Measurements from ENCODE around the gene SIT1.
"Not testable (repeated sequence)": the region's sequence is repeated elsewhere in the genome, so short reads cannot be mapped to it uniquely, and the experiment has no call there.

The SIT1 gene

DNA sequence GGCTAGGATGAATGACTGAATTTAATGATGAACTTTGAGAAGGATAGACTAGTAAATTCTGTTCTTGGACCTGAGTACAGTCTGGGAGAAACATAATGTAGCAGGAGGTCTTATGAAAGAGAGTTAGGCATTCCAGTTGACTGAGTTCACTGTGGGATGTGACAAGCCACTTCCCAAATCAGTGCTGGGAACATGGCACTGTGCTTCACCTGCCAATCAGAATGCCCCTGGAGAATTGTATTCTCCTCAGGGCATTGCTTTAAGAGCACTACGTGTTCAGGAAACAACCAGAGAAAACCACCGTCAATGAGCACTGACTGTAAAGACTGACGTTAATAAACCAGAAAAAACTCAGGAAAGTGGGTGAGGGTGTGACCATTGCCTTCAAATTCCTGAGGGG is 8.6 kb upstream of the SIT1 start:
- DNase-seq (ENCODE audit: low spot score) = peak; percentile 47

GRCh38 chr9:35658968-35659220 is 8.2 kb upstream of the SIT1 start:
- DNase-seq (ENCODE audit: low spot score) = peak; percentile 58

GRCh38 chr9:35658137-35658967 is 7.6 kb upstream of the SIT1 start, which contains the start of gene CCDC107:
Gene CCDC107 (plus strand): TSS chr9:35658292. CDS start chr9:35658380, 88 bp downstream.
- peak; percentile 97 for DNase-seq (ENCODE audit: low spot score)

DNA sequence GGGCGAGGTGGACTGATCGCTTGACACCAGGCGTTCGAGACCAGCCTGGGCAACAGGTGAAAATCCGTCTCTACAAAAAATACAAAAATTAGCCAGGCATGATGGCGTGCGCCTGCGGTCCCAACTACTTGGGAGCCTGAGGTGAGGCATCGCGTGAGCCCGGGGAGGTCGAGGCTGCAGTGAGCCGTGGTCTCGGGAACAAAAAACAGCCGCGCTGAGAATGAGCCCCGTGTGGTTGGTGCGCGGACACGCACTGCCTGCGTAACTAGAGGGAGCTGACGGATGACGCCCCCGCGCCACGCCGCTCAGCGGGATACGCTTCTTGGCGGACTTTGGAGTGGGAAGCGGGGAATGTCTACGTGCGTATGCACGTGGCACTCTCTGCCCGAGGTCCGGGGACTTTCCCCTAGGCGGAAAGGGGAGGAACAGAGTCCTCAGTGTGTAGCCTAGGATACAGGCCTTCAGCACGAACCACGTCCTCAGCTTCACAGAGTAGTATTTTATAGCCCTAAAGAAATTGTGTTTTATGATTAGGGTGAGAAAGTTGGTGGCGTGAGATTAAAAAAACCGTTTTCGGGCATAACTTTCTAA is 6.9 kb upstream of the SIT1 start, which contains the start of gene RMRP:
RMRP (minus strand) TSS at position 474 of the 591 bp plus-strand sequence.
- peak; percentile 95 for DNase-seq (ENCODE audit: low spot score)

- DNase-seq (ENCODE audit: low spot score) = no peak
These were observed 6.3 kb upstream of the SIT1 start for GRCh38 chr9:35656831-35657545.

DNA sequence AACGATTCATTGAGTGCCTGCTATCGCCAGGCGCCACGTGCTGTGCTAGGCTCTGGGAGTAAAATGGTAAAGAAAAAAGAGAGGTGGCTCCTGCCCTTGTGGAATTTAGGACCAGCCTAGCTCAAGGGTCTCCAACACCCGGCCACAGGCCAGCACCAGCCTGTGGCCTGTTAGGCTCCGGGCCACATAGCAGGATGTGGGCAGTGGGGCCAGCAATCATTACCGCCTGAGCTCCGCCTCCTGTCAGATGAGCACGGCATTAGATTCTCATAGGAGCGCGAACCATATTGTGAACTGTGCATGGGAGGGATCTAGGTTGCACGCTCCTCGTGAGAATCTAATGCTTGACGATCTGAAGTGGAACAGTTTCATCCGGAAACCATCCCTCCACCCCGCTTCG is 5.6 kb upstream of the SIT1 start:
- DNase-seq (ENCODE audit: low spot score) = no peak

DNA sequence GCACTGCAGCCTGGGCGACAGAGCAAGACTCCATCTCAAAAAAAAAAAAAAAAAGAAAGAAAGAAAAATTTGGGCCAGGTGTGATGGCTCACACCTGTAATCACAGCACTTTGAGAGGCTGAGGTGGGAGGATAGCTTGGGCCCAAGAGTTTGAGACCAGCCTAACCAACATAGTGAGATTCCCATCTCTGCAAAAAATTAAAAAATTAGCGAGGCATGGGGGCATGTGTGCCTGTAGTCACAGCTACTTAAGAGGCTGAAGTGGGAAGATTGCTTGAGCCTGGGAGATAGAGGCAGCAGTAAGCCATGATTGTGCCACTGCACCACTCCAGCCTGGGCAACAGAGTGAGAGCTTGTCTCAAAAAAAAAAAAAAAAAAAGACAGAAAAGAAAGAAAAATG is 2.9 kb upstream of the SIT1 start:
- DNase-seq (ENCODE audit: low spot score) = no peak

DNA sequence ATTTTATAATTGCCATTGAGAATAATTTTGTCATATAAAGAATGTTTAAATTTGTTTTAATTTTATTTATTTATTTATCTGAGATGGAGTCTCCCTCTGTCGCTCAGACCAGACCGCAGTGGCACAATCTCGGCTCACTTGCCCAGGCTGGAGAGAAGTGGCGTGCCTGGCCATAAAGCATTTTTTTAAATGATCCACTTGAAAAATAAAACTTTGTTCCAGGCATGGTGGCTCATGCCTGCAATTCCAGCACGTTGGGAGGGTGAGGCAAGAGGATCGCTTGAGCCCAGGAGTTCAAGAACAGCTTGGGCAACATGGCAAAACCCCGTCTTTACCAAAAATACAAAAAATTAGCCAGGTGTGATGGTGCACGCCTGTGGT is 2.1 kb upstream of the SIT1 start:
- no peak for DNase-seq (ENCODE audit: low spot score)

DNA sequence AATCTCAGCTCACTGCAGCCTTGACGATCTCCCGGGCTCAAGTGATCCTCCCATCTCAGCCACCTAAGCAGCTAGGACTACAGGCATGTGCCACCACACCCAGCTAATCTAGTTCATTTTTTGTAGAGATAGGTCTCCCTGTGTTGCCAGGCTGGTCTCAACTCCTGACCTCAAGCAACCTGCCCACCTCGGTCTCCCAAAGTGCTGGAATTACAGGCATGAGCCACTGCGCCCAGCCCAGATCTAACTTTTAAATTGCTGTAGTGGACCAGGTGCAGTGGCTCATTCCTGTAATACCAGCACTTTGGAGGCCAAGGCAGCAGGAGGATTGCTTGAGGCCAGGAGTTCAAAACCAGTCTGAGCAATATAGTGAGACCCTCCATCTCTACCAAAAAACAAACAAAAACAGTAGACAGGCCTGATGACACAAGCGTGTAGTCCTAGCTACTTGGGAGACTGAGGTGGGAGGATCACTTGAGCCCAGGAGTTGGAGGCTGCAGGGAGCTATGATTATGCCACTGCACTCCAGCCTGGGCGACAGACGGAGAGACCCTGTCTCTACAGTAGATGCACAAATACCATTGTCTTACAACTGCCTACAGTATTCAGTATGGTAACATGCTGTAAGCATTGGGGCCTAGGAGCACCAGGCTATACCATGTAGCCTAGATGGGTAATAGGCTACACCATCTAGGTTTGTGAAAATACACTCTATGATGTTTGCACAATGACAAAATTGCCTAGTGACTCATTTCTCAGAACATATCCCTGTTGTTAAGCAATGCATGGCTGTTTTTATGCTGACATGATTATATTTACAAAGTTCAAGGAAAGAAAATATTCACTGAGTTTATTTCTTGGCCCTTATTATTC is 1.5 kb upstream of the SIT1 start:
- no peak for DNase-seq (ENCODE audit: low spot score)

GRCh38 chr9:35649431-35650340 is 1.0 kb downstream of the SIT1 start:
- DNase-seq (ENCODE audit: low spot score) = no peak

- DNase-seq (ENCODE audit: low spot score) = peak; percentile 95
These were observed 4.0 kb downstream of the SIT1 start for GRCh38 chr9:35646533-35647265.

GRCh38 chr9:35646153-35646532 is 4.6 kb downstream of the SIT1 start:
- no peak for DNase-seq (ENCODE audit: low spot score)

GRCh38 chr9:35645736-35646135 is 5.0 kb downstream of the SIT1 start:
- not testable (repeated sequence) for DNase-seq (ENCODE audit: low spot score)

DNA sequence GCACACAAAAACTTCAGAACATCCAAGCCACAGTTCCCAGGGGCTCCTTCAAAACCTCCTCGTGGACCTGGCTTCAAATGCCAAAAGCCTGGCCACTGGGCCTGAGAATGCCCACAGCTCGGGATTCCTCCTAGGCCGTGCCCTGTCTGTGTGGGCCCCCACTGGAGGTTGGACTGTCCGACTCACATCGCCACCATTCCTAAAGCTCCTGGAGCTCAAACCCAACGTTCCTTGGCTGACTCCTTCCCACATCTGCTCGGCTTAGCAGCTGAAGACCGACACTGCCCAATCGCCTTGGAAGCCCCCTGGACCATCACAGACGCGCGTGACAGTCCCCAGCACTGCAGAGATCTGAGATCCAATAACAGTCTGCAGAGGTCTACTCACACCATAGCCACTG is 7.7 kb downstream of the SIT1 start:
- no peak for DNase-seq (ENCODE audit: low spot score)

- DNase-seq (ENCODE audit: low spot score) = not testable (repeated sequence)
These were observed 9.3 kb downstream of the SIT1 start for GRCh38 chr9:35641478-35641877.

- DNase-seq (ENCODE audit: low spot score) = not testable (repeated sequence)
These were observed 10.3 kb downstream of the SIT1 start for GRCh38 chr9:35640431-35640830.

DNA sequence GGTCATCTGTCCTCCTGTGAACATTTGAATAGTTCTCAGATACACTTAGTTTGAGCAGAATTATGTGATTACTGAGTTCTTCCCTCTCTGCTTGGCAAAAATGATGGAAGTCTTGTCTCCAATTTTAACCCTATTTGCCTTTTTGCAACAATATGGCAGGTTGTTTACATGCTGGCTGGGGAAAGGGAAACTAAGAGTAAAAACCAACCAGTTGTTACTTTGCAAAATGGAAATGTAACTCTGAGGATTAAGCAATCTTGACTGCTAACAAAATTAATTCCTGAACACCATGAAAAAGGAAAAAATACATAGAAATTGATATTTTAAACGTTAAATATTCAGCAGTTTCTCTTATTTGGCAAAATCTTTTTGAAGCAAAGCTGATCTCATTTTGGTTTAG is 11.1 kb downstream of the SIT1 start:
- DNase-seq (ENCODE audit: low spot score) = no peak

- DNase-seq (ENCODE audit: low spot score) = not testable (repeated sequence)
These were observed 11.5 kb downstream of the SIT1 start for GRCh38 chr9:35639225-35639624.

- not testable (repeated sequence) for DNase-seq (ENCODE audit: low spot score)
These were observed 12.0 kb downstream of the SIT1 start for GRCh38 chr9:35638751-35639150.

DNA sequence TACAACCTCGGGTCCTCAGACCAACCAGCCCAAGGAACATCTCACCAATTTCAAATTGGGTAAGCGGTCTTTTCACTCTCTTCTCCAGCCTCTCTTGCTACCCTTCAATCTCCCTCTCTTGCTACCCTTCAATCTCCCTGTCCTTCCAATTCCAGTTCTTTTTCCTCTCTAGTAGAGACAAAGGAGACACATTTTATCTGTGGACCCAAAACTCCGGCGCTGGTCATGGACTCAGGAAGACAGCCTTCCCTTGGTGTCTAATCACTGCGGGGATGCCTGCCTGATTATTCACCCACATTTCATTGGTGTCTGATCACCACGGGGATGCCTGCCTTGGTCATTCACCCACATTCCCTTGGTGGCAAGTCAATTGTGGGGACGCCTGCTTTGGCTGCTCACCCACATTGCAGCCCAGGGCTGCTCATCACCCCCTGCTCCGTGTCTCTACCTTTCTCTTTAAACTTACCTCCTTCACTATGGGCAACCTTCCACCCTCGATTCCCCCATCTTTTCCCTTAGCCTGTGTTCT is 13.2 kb downstream of the SIT1 start:
- not testable (repeated sequence) for DNase-seq (ENCODE audit: low spot score)
